Endothelial cell of umbilical vein (primary cell): Measurements from ENCODE around the gene ZMPSTE24. TPM values are rescaled to one million over a fixed set of nuclear protein-coding genes. Genes with fewer than 3 reads are reported as not detected.

Experiments
- BruUV-seq: library from RNA; stranded (reverse); fragments of 400-500 nt; replicated peaks from 2 replicates; lab custom pipeline; 2021; lab: Mats Ljungman, UMichigan
- CTCF ChIA-PET: fragments of 300-600, 350-600 bp; sonication (Branson Sonifier 250); formaldehyde crosslinking; loops from one replicate; lab custom pipeline; 2021; ENCODE audit warnings: antibody characterized with exemption, inconsistent platforms; lab: Charles Lee
- POLR2A ChIA-PET: fragments of 300-600, 350-600 bp; sonication (Branson Sonifier 250); formaldehyde crosslinking; loops from one replicate; lab custom pipeline; 2021; ENCODE audit warnings: antibody characterized with exemption, inconsistent platforms; lab: Charles Lee
- DNase-seq: peaks from one replicate; pipeline ENCODE4 v3.0.0-alpha.2; 2011; ENCODE audit warnings: low read depth, low spot score
- FAIRE-seq: peaks from 2 replicates; lab custom pipeline; 2011; peaks lifted over from hg19 to GRCh38; lab: Jason Lieb, UNC
- H2AFZ ChIP-seq: 2 replicates; pipeline ENCODE4 v1.6.0; 2012; ENCODE audit warnings: low read depth, low read length, control low read depth, inconsistent platforms
- H3K27ac ChIP-seq: 2 replicates; pipeline ENCODE4 v1.5.1; 2011; ENCODE audit warnings: low read depth, mild to moderate bottlenecking, control low read depth, low read length, moderate library complexity; ENCODE audit not compliant: insufficient read depth
- H3K27me3 ChIP-seq, 2 experiments: 2 replicates each; pipeline versions ENCODE4 v1.6.0 to v1.6.1; 2011; ENCODE audit warnings: low read length in 2 of 2, mixed read lengths in 1 of 2; ENCODE audit not compliant: control insufficient read depth in 2 of 2, insufficient read depth in 2 of 2
- H3K36me3 ChIP-seq, 2 experiments: 2 replicates in 1 of 2; 3 replicates in 1 of 2; pipeline ENCODE4 v1.5.1; 2011; ENCODE audit warnings: low read length in 2 of 2, mild to moderate bottlenecking in 1 of 2, moderate library complexity in 1 of 2; ENCODE audit not compliant: control insufficient read depth in 2 of 2, insufficient read depth in 2 of 2; ENCODE audit errors: extremely low read depth in 1 of 2
- H3K4me1 ChIP-seq: 3 replicates; pipeline ENCODE4 v1.5.1; 2011; ENCODE audit warnings: mild to moderate bottlenecking, low read length; ENCODE audit not compliant: control insufficient read depth, insufficient read depth; ENCODE audit errors: extremely low read depth
- H3K4me2 ChIP-seq: 2 replicates; pipeline ENCODE4 v1.6.1; 2011; ENCODE audit warnings: low read length, control low read depth, mixed read lengths; ENCODE audit not compliant: insufficient read depth
- H3K4me3 ChIP-seq, 3 experiments: fragments of 200-600 bp in 1 of 3; sonication (generic), shearing (Covaris generic) in 1 of 3; replicated peaks in 1 of 3; 2 replicates each; pipeline ENCODE4 v1.5.1; 2011 to 2016; ENCODE audit warnings: control low read depth in 3 of 3, low read length in 3 of 3, mild to moderate bottlenecking in 2 of 3, inconsistent platforms in 1 of 3, low read depth in 1 of 3, moderate library complexity in 1 of 3; ENCODE audit not compliant: insufficient read depth in 1 of 3
- H3K79me2 ChIP-seq: 2 replicates; pipeline ENCODE4 v1.6.0; 2012; ENCODE audit warnings: low read length, inconsistent platforms; ENCODE audit not compliant: control insufficient read depth, insufficient read depth
- H3K9ac ChIP-seq: replicated peaks from 2 replicates; pipeline ENCODE3; 2011; ENCODE audit warnings: low read length, control low read depth; ENCODE audit not compliant: insufficient read depth; ENCODE audit errors: extremely low read depth
- H3K9me1 ChIP-seq: replicated peaks from 3 replicates; pipeline ENCODE4 v1.6.0; 2011; ENCODE audit warnings: mild to moderate bottlenecking, low read length; ENCODE audit not compliant: control insufficient read depth, insufficient read depth; ENCODE audit errors: extremely low read depth
- H3K9me3 ChIP-seq: replicated peaks from 2 replicates; pipeline ENCODE4 v1.5.1; 2012; ENCODE audit warnings: low read length, inconsistent platforms; ENCODE audit not compliant: control insufficient read depth, insufficient read depth
- H4K20me1 ChIP-seq: replicated peaks from 2 replicates; pipeline ENCODE3; 2011; ENCODE audit warnings: mild to moderate bottlenecking, low read length; ENCODE audit not compliant: control insufficient read depth, insufficient read depth; ENCODE audit errors: extremely low read depth
- EZH2 ChIP-seq: IDR thresholded peaks from 2 replicates; pipeline ENCODE4 v1.6.1; 2012; ENCODE audit warnings: borderline replicate concordance, low read depth, mild to moderate bottlenecking, moderate library complexity, low read length, inconsistent platforms; ENCODE audit not compliant: severe bottlenecking
- FOS ChIP-seq: IDR thresholded peaks from 2 replicates; pipeline ENCODE4 v1.6.1; 2011; ENCODE audit warnings: mild to moderate bottlenecking, low read length, moderate library complexity, borderline replicate concordance; ENCODE audit not compliant: insufficient read depth
- GATA2 ChIP-seq: IDR thresholded peaks from 2 replicates; pipeline ENCODE4 v1.7.0; 2011; ENCODE audit warnings: low read depth, mild to moderate bottlenecking, moderate library complexity, mixed read lengths, low read length; ENCODE audit not compliant: insufficient read length, insufficient read depth
- JUN ChIP-seq: IDR thresholded peaks from 2 replicates; pipeline ENCODE4 v1.6.1; 2011; ENCODE audit warnings: borderline replicate concordance, low read depth; ENCODE audit not compliant: insufficient read length, insufficient read depth
- MYC ChIP-seq: IDR thresholded peaks from one replicate; pipeline ENCODE4 v1.6.1; 2011; ENCODE audit warnings: mild to moderate bottlenecking, low read depth, low read length
- POLR2A ChIP-seq: IDR thresholded peaks from 2 replicates; pipeline ENCODE4 v1.6.1; 2012; ENCODE audit warnings: low read depth, mild to moderate bottlenecking, control low read depth, low read length
- POLR2AphosphoS5 ChIP-seq: IDR thresholded peaks from 2 replicates; pipeline ENCODE4 v1.6.1; 2012; ENCODE audit warnings: low read depth, mild to moderate bottlenecking, control low read depth, low read length, moderate library complexity; ENCODE audit not compliant: insufficient read depth
- dilution Hi-C: fragments of 300-500 bp; cut with MboI; formaldehyde crosslinking; loops from one replicate; pipeline ENCODE4 v1.15.0; 2019; ENCODE audit warnings: low sequenced_read_pairs; ENCODE audit not compliant: extremely low pct_ligation_motif_present
- intact Hi-C: fragments of 100-400 bp; cut with micrococcal nuclease; formaldehyde crosslinking; loops from one replicate; pipeline ENCODE4 v1.10.0; 2022
- polyA plus RNA-seq, 4 experiments: library from polyadenylated mRNA; depleted of rRNA in 3 of 4; stranded (reverse) in 3 of 4; unstranded in 1 of 4; fragments of >200 nt; gene quantifications; 2 replicates each; pipeline versions ENCODE4 v1.2.1 to v1.2.3, GENCODE V29; 2011 to 2012; ENCODE audit warnings: missing spikeins in 1 of 4
- total RNA-seq: library from RNA; stranded (reverse); gene quantifications from 2 replicates; pipeline ENCODE4 v1.2.3, GENCODE V29; 2021
- TF ChIP-seq, protein P1 (sequence below): IDR thresholded peaks from 2 replicates; pipeline ENCODE4 v1.6.1; 2011; ENCODE audit not compliant: insufficient read depth, insufficient read length
- TF ChIP-seq, protein P2 (sequence below), 2 donors: IDR thresholded peaks; 1 replicate in 1 of 2; 2 replicates in 1 of 2; pipeline ENCODE4 v1.5.1; 2011; ENCODE audit warnings: low read length in 2 of 2, mild to moderate bottlenecking in 2 of 2, moderate library complexity in 2 of 2, control low read depth in 1 of 2, inconsistent platforms in 1 of 2, low read depth in 1 of 2; ENCODE audit not compliant: insufficient read depth in 1 of 2; ENCODE audit errors: extremely low read depth in 1 of 2

The ZMPSTE24 gene
- total and polyA plus RNA-seq, 2 donors (not counting 3 experiments of a cell fraction or from before 2014, with no cell fraction given): 16.9 to 44.7 TPM

DNA sequence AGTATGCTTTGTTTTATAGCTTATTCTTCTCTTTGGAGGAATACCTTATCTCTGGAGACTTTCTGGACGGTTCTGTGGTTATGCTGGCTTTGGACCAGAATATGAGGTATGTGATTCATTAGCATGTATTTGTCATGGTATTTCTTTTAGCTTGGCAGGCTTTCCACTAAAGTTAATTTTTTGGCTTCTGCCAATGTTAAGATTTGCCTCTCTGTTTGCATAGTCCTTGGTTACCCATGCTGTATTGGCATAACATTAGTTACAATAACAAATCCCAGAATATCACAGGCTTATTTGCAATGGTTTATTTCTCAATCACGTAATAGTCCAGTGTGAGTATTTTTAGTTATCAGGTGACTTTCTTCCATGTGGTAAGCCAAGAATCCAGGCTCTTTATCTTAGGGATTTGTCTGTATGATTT is 9.7 kb downstream of the ZMPSTE24 start:
- Histone ChIP-seq H3K4me2 (no peak overlapping the region), H3K36me3 (peaks cover 15 to 18% of the 10 kb centered on the region in 2 experiments), H3K79me2 (peaks cover 9% of the 10 kb centered on the region), H3K27me3 (no peaks in the 10 kb centered on the region), H2AFZ (no peak overlapping the region), H3K9ac (no peak overlapping the region), H3K4me3 (no peak overlapping the region), H3K4me1 (no peaks in the 10 kb centered on the region), H4K20me1 (no peaks in the 10 kb centered on the region), H3K9me1 (no peaks in the 10 kb centered on the region), H3K9me3 (no peaks in the 10 kb centered on the region), H3K27ac (no peak overlapping the region)
- CTCF ChIA-PET: interaction anchor here (0.7 to 2.9 kb wide), 2 partner anchors 71 to 137 kb away, joined by 3 to 8 read pairs; no protein-coding TSS in a partner anchor
- peak; percentile 53 for DNase-seq
- POLR2A ChIA-PET: no interaction called here
- no TSS peak for BruUV-seq
- no peak for TF ChIP-seq GATA2
- TF ChIP-seq, protein P1, sequence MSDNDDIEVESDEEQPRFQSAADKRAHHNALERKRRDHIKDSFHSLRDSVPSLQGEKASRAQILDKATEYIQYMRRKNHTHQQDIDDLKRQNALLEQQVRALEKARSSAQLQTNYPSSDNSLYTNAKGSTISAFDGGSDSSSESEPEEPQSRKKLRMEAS: no peak
- TF ChIP-seq, protein P2, sequence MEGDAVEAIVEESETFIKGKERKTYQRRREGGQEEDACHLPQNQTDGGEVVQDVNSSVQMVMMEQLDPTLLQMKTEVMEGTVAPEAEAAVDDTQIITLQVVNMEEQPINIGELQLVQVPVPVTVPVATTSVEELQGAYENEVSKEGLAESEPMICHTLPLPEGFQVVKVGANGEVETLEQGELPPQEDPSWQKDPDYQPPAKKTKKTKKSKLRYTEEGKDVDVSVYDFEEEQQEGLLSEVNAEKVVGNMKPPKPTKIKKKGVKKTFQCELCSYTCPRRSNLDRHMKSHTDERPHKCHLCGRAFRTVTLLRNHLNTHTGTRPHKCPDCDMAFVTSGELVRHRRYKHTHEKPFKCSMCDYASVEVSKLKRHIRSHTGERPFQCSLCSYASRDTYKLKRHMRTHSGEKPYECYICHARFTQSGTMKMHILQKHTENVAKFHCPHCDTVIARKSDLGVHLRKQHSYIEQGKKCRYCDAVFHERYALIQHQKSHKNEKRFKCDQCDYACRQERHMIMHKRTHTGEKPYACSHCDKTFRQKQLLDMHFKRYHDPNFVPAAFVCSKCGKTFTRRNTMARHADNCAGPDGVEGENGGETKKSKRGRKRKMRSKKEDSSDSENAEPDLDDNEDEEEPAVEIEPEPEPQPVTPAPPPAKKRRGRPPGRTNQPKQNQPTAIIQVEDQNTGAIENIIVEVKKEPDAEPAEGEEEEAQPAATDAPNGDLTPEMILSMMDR (IDR thresholded peaks at IDR 0.05; ENCODE audit: extremely low read depth in 1 of 2, insufficient read depth in 1 of 2, low read depth in 1 of 2, low read length in 2 of 2): no peak
- no peak for TF ChIP-seq EZH2
- TF ChIP-seq FOS: no peak
- TF ChIP-seq POLR2A: no peak
- TF ChIP-seq JUN: no peak
- no peak for TF ChIP-seq MYC
- TF ChIP-seq POLR2AphosphoS5: no peak
- intact Hi-C loops: no loop called here
- no peak for FAIRE-seq
- dilution Hi-C loops: no loop called here
